PC-9 (cell line): ENCODE measurements around the gene ARHGAP35. TPM values are rescaled to one million over a fixed set of nuclear protein-coding genes. Genes with fewer than 3 reads are reported as not detected.
A peak's percentile ranks its signal among the peaks of the same experiment; 100 is the strongest.

Experiments used
- BruUV-seq: library from RNA; stranded (reverse); fragments of 400-500 nt; replicated peaks from 2 replicates; lab custom pipeline; 2021; lab: Mats Ljungman, UMichigan
- CTCF ChIA-PET: fragments of 300-600 bp; sonication (Branson Sonifier 250); formaldehyde crosslinking; loops from one replicate; lab custom pipeline; 2022; ENCODE audit warnings: antibody characterized with exemption; lab: Charles Lee
- POLR2A ChIA-PET: fragments of 300-600 bp; sonication (Branson Sonifier 250); formaldehyde crosslinking; loops from one replicate; lab custom pipeline; 2022; ENCODE audit warnings: antibody characterized with exemption; ENCODE audit not compliant: unreplicated experiment; lab: Charles Lee
- DNase-seq, 2 experiments: peaks; one replicate each; pipeline versions ENCODE4 v3.0.0 to v3.0.0-alpha.2; 2015 to 2022; ENCODE audit warnings: mixed read lengths in 1 of 2
- H2AFZ ChIP-seq: fragments of 200-600 bp; sonication (generic); 2 replicates; pipeline ENCODE4 v1.8.1; 2017; ENCODE audit warnings: antibody characterized with exemption
- H3F3A ChIP-seq: fragments of 200-600 bp; sonication (generic); 2 replicates; pipeline ENCODE4 v1.8.1; 2017; ENCODE audit warnings: antibody characterized with exemption, mild to moderate bottlenecking, low read depth; ENCODE audit not compliant: insufficient read depth
- H3K27ac ChIP-seq: fragments of 200-600 bp; sonication (generic); 2 replicates; pipeline ENCODE4 v1.6.1; 2016; ENCODE audit warnings: mixed run types
- H3K27me3 ChIP-seq: fragments of 200-600 bp; sonication (generic); 2 replicates; pipeline ENCODE4 v1.6.1; 2016; ENCODE audit warnings: low read depth, mixed run types; ENCODE audit not compliant: insufficient read depth
- H3K36me3 ChIP-seq: fragments of 200-600 bp; sonication (generic); 2 replicates; pipeline ENCODE4 v1.6.1; 2016; ENCODE audit warnings: low read depth, mixed run types
- H3K4me1 ChIP-seq: fragments of 200-600 bp; sonication (generic); replicated peaks from 2 replicates; pipeline ENCODE4 v1.6.1; 2016; ENCODE audit warnings: mixed run types; ENCODE audit not compliant: insufficient read depth
- H3K4me2 ChIP-seq: fragments of 200-600 bp; sonication (generic); 2 replicates; pipeline ENCODE4 v1.6.1; 2017; ENCODE audit warnings: mixed run types
- H3K4me3 ChIP-seq: fragments of 200-600 bp; sonication (generic); 2 replicates; pipeline ENCODE4 v1.6.1; 2016; ENCODE audit warnings: mixed run types
- H3K79me2 ChIP-seq: fragments of 200-600 bp; sonication (generic); 2 replicates; pipeline ENCODE4 v1.6.1; 2017; ENCODE audit warnings: low read depth, mixed run types
- H3K9me2 ChIP-seq: fragments of 200-600 bp; sonication (generic); 2 replicates; pipeline ENCODE4 v1.8.1; 2017; ENCODE audit warnings: mild to moderate bottlenecking; ENCODE audit not compliant: insufficient read depth
- H3K9me3 ChIP-seq: fragments of 200-600 bp; sonication (generic); 2 replicates; pipeline ENCODE4 v1.8.1; 2016; ENCODE audit warnings: low read depth; ENCODE audit not compliant: insufficient read depth
- H4K20me1 ChIP-seq: fragments of 200-600 bp; sonication (generic); 2 replicates; pipeline ENCODE4 v1.8.1; 2017; ENCODE audit not compliant: insufficient read depth
- CTCF ChIP-seq: fragments of 200-600 bp; sonication (generic); conservative IDR thresholded peaks from 2 replicates; pipeline ENCODE4 v1.6.1; 2017; ENCODE audit warnings: mixed run types, antibody characterized with exemption, mild to moderate bottlenecking, moderate library complexity
- EZH2 ChIP-seq: fragments of 200-600 bp; sonication (generic); IDR thresholded peaks from 2 replicates; pipeline ENCODE4 v1.8.0; 2017; ENCODE audit warnings: antibody characterized with exemption, low read depth
- intact Hi-C: fragments of 100-400 bp; cut with micrococcal nuclease; formaldehyde crosslinking; loops from one replicate; pipeline ENCODE4 v1.10.0; 2022; ENCODE audit not compliant: unreplicated experiment
- total RNA-seq: library from RNA; stranded (reverse); gene quantifications from 2 replicates; pipeline ENCODE4 v1.2.3, GENCODE V29; 2021

The ARHGAP35 gene
- total RNA-seq, 1 experiment from 2014 or later, result 104 TPM

- peaks cover 55% of the 10 kb centered on the region for H3K79me2 ChIP-seq
- BruUV-seq, result no TSS peak
- TF ChIP-seq EZH2 (no peak), CTCF (no peak)
- peaks cover 60% of the 10 kb centered on the region for H3F3A ChIP-seq
- H4K20me1 ChIP-seq, result peaks cover 35% of the 10 kb centered on the region
- no peaks in the 10 kb centered on the region for H3K27me3 ChIP-seq
- no peak overlapping the region for H3K4me2 ChIP-seq
- H3K36me3 ChIP-seq, result peaks cover 27% of the 10 kb centered on the region
- H2AFZ ChIP-seq, result no peak overlapping the region
- intact Hi-C loops, result no loop called here
- H3K9me2 ChIP-seq, result no peaks in the 10 kb centered on the region
- DNase-seq, result no peak
- no peaks in the 10 kb centered on the region for H3K9me3 ChIP-seq
- H3K4me3 ChIP-seq, result no peak overlapping the region
- ChIA-PET POLR2A (no interaction called here), CTCF (interaction anchor here (0.7 to 0.9 kb wide), 2 partner anchors 15 to 41 kb away, joined by 6 to 17 read pairs; no protein-coding TSS in a partner anchor)
- H3K27ac ChIP-seq, result no peak overlapping the region
- H3K4me1 ChIP-seq, result peaks cover 23% of the 10 kb centered on the region
Observed at GRCh38 chr19:46845959-46846459, 14.8 kb upstream of the ARHGAP35 start.

- H3K27me3 ChIP-seq, result no peaks in the 10 kb centered on the region
- intact Hi-C loops, result no loop called here
- peaks cover 46% of the 10 kb centered on the region for H3F3A ChIP-seq
- TF ChIP-seq EZH2 (no peak), CTCF (no peak)
- no peaks in the 10 kb centered on the region for H3K9me3 ChIP-seq
- no TSS peak for BruUV-seq
- H3K36me3 ChIP-seq, result peaks cover 27% of the 10 kb centered on the region
- no peak overlapping the region for H2AFZ ChIP-seq
- no peaks in the 10 kb centered on the region for H3K9me2 ChIP-seq
- no peak overlapping the region for H3K27ac ChIP-seq
- POLR2A ChIA-PET, result no interaction called here
- CTCF ChIA-PET, result interaction anchor here (0.6 to 0.7 kb wide), 2 partner anchors 62 to 80 kb away, joined by 5 to 6 read pairs; no protein-coding TSS in a partner anchor
- H4K20me1 ChIP-seq, result peaks cover 35% of the 10 kb centered on the region
- H3K79me2 ChIP-seq, result peaks cover 55% of the 10 kb centered on the region
- DNase-seq, result no peak
- H3K4me3 ChIP-seq, result no peak overlapping the region
- peaks cover 15% of the 10 kb centered on the region for H3K4me1 ChIP-seq
- H3K4me2 ChIP-seq, result no peak overlapping the region
Observed at GRCh38 chr19:46847528-46847927, 13.3 kb upstream of the ARHGAP35 start.

GRCh38 chr19:46848389-46848788 lies 12.4 kb upstream of the ARHGAP35 start:
- H4K20me1 ChIP-seq, result peaks cover 35% of the 10 kb centered on the region
- no peak overlapping the region for H2AFZ ChIP-seq
- H3K4me1 ChIP-seq, result peaks cover 15% of the 10 kb centered on the region
- peak overlapping the region; percentile 90; the same call in 1 of the 2 replicates for H3K4me2 ChIP-seq
- H3K9me3 ChIP-seq, result no peaks in the 10 kb centered on the region
- H3K9me2 ChIP-seq, result no peaks in the 10 kb centered on the region
- no peak for DNase-seq
- ChIA-PET POLR2A (no interaction called here), CTCF (no interaction called here)
- peak overlapping the region; percentile 75; the same call in 1 of the 2 replicates for H3K4me3 ChIP-seq
- no TSS peak for BruUV-seq
- peaks cover 23% of the 10 kb centered on the region for H3K36me3 ChIP-seq
- TF ChIP-seq CTCF (no peak), EZH2 (no peak)
- H3K27me3 ChIP-seq, result no peaks in the 10 kb centered on the region
- peaks cover 39% of the 10 kb centered on the region for H3F3A ChIP-seq
- H3K79me2 ChIP-seq, result peaks cover 53% of the 10 kb centered on the region
- no peak overlapping the region for H3K27ac ChIP-seq
- intact Hi-C loops, result no loop called here
